BJ (cell line): ENCODE data around the gene CYP2D6. TPM values are rescaled to one million over a fixed set of nuclear protein-coding genes. Genes with fewer than 3 reads are reported as not detected.
A peak's percentile ranks its signal among the peaks of the same experiment; 100 is the strongest.
"Not testable (repeated sequence)": the region's sequence is repeated elsewhere in the genome, so short reads cannot be mapped to it uniquely, and the experiment has no call there.

Source experiments
- CTCF ChIA-PET: fragments of 350-600 bp; formaldehyde crosslinking; extraction: SDS; loops from one replicate; lab custom pipeline; 2021; ENCODE audit warnings: antibody characterized with exemption, inconsistent platforms; lab: Yijun Ruan, JAX
- POLR2A ChIA-PET: fragments of 300-600 bp; sonication (Branson Sonifier 250); formaldehyde crosslinking; extraction: SDS; loops from one replicate; lab custom pipeline; 2021; ENCODE audit warnings: antibody characterized with exemption; lab: Charles Lee
- DNase-seq: peaks from one replicate; pipeline ENCODE4 v3.0.0-alpha.2; 2011; ENCODE audit warnings: low read depth
- H3K27me3 ChIP-seq: 2 replicates; pipeline ENCODE4 v1.6.0; 2011; ENCODE audit warnings: low read length; ENCODE audit not compliant: control insufficient read depth, insufficient read depth
- H3K36me3 ChIP-seq: 2 replicates; pipeline ENCODE4 v1.5.1; 2011; ENCODE audit warnings: low read length; ENCODE audit not compliant: control insufficient read depth, insufficient read depth
- H3K4me3 ChIP-seq: 2 replicates; pipeline ENCODE4 v1.5.1; 2011; ENCODE audit warnings: low read depth, mild to moderate bottlenecking, control low read depth, low read length
- CTCF ChIP-seq: IDR thresholded peaks from 2 replicates; pipeline ENCODE4 v1.5.1; 2011; ENCODE audit warnings: low read depth, mild to moderate bottlenecking, control low read depth, inconsistent platforms, low read length, moderate library complexity; ENCODE audit not compliant: insufficient read depth
- polyA plus RNA-seq: library from polyadenylated mRNA; depleted of rRNA; stranded (reverse); fragments of >200 nt; gene quantifications from 2 replicates; pipeline ENCODE4 v1.2.3, GENCODE V29; 2011

CYP2D6 gene
- polyA plus RNA-seq, 1 experiment, result 0.77 TPM

DNA sequence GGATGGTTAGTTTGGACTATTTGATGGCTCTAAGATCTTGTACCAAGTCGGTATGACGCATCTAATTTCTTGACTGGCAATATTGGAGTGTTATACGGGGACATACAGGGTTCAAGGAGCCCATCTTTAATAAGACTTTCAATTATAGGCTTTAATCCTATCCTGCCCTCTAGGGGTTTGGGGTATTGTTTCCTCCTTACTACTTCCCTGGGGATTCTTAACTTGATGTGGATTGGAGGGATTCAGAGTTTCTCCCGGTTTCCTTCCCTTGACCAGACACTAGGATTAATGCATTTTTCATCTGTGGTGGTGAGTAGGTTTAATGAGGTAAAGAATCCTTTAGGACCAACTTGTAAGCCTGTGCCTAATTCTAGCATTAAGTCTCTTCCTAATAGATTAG, 18.8 kb downstream of the CYP2D6 start:
- ChIA-PET CTCF (no interaction called here), POLR2A (no interaction called here)
- no peaks in the 10 kb centered on the region for H3K36me3 ChIP-seq
- H3K27me3 ChIP-seq, result peaks cover 1% of the 10 kb centered on the region; the same call in 1 of the 2 replicates
- no peak for TF ChIP-seq CTCF
- no peak overlapping the region for H3K4me3 ChIP-seq
- no peak for DNase-seq

GRCh38 chr22:42108848-42109247, 21.8 kb downstream of the CYP2D6 start:
- no peak for DNase-seq
- no peaks in the 10 kb centered on the region for H3K36me3 ChIP-seq
- CTCF ChIA-PET, result interaction anchor here (0.9 kb wide), 1 partner anchor 10 kb away, joined by 3 read pairs; no protein-coding TSS in a partner anchor
- no peak for TF ChIP-seq CTCF
- POLR2A ChIA-PET, result no interaction called here
- no peaks in the 10 kb centered on the region for H3K27me3 ChIP-seq
- H3K4me3 ChIP-seq, result no peak overlapping the region

DNA sequence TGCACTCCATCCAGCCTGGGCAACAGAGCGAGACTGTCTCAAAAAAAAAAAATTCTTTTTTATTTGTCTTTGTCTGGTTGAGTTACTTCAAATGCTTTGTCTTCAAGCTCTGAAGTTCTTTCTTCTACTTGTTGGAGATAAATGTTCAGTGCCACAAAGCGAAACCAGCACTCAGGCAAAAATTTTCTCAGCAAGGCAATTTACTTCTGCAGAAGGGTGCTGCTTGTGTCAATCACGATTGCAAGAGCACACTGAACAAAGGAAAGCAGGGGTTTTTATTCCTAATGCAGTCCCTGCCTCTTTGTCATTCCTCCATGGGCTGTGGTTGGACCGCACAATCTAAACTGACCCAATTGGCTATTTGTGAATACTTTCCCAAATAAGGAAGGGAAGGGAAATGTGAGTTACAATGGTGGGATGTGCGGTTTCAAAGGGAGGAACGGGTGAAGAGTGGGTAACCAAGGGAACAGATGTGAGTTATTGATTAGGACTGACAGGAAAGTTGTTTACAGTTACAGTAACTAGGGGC, 26.2 kb downstream of the CYP2D6 start:
- H3K4me3 ChIP-seq, DNase-seq, POLR2A ChIA-PET, H3K36me3 ChIP-seq, H3K27me3 ChIP-seq: not testable (repeated sequence)
- CTCF ChIA-PET, result interaction anchor here (1.6 kb wide), 1 partner anchor 14 kb away, joined by 5 read pairs; the partner anchor contains the start of gene NDUFA6

DNA sequence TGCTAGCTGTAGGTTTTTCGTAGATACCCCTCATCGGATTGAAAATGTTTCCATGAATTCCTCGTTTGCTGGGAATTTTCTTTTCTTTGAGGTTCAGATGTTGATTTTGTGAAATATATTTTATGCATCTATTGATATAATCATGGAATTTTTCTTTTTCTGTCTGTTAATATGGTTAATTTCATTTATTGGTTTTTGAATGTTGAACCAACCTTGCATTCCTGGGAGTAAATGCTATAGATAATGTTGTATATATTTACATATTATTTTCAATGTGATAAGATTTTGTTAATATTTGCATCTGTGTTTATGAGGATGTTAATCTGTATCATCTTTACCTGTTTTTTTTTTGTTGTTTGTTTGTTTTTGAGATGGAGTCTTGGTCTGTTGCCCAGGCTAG, 29.4 kb downstream of the CYP2D6 start:
- DNase-seq, result no peak
- no peak for TF ChIP-seq CTCF
- no peaks in the 10 kb centered on the region for H3K36me3 ChIP-seq
- no peak overlapping the region for H3K4me3 ChIP-seq
- ChIA-PET CTCF (interaction anchor here (0.6 to 4.1 kb wide), 3 partner anchors 10 to 219 kb away, joined by 3 to 21 read pairs (median 5); partner anchors contain the start of gene NDUFA6), POLR2A (no interaction called here)
- no peaks in the 10 kb centered on the region for H3K27me3 ChIP-seq

GRCh38 chr22:42091455-42091782, 39.2 kb downstream of the CYP2D6 start:
- DNase-seq, result no peak
- Histone ChIP-seq H3K36me3 (no peaks in the 10 kb centered on the region; the same call in 1 of the 2 replicates), H3K27me3 (no peaks in the 10 kb centered on the region), H3K4me3 (peak overlapping the region; percentile 50)
- POLR2A ChIA-PET, result no interaction called here
- TF ChIP-seq CTCF, result no peak
- CTCF ChIA-PET, result interaction anchor here (0.9 to 5.1 kb wide), 20 partner anchors 9 to 382 kb away, joined by 3 to 46 read pairs (median 5); partner anchors contain the start of genes NFAM1 and SMDT1
